ENCODE data around the gene TXLNB.
A peak's percentile ranks its signal among the peaks of the same experiment; 100 is the strongest.

Gene TXLNB

GRCh38 chr6:139325686-139326085 lies 33.9 kb upstream of the TXLNB start:
- TF ChIP-seq CTCF (IDR thresholded peaks at IDR 0.05; ENCODE audit: control insufficient read depth, insufficient read depth, low read depth, low read length, missing control alignments) = no peak
- no peak for DNase-seq (ENCODE audit: low read depth)
- H3K4me3 ChIP-seq (ENCODE audit: control insufficient read depth, low read depth, low read length) = no peak overlapping the region

GRCh38 chr6:139325125-139325524 lies 33.3 kb upstream of the TXLNB start:
- no peak for TF ChIP-seq CTCF (IDR thresholded peaks at IDR 0.05; ENCODE audit: control insufficient read depth, insufficient read depth, low read depth, low read length, missing control alignments)
- DNase-seq (ENCODE audit: low read depth) = no peak
- H3K4me3 ChIP-seq (ENCODE audit: control insufficient read depth, low read depth, low read length) = no peak overlapping the region

- TF ChIP-seq CTCF (IDR thresholded peaks at IDR 0.05; ENCODE audit: control insufficient read depth, insufficient read depth, low read depth, low read length, missing control alignments) = no peak
- H3K4me3 ChIP-seq (ENCODE audit: control insufficient read depth, low read depth, low read length) = no peak overlapping the region
- DNase-seq (ENCODE audit: low read depth) = no peak
Observed at GRCh38 chr6:139324301-139324555, 32.4 kb upstream of the TXLNB start.

GRCh38 chr6:139323511-139324300 lies 31.9 kb upstream of the TXLNB start:
- DNase-seq (ENCODE audit: low read depth) = no peak
- H3K4me3 ChIP-seq (ENCODE audit: control insufficient read depth, low read depth, low read length) = peak overlapping the region; percentile 19

GRCh38 chr6:139320081-139320480 lies 28.3 kb upstream of the TXLNB start:
- DNase-seq (ENCODE audit: low read depth) = no peak
- TF ChIP-seq CTCF (IDR thresholded peaks at IDR 0.05; ENCODE audit: control insufficient read depth, insufficient read depth, low read depth, low read length, missing control alignments) = no peak
- H3K4me3 ChIP-seq (ENCODE audit: control insufficient read depth, low read depth, low read length) = no peak overlapping the region

More at GRCh38 chr6:139323511-139324300, 31.9 kb upstream of the TXLNB start:
- no peak for TF ChIP-seq CTCF (IDR thresholded peaks at IDR 0.05; ENCODE audit: control insufficient read depth, insufficient read depth, low read depth, low read length, missing control alignments)

- no peak overlapping the region for H3K4me3 ChIP-seq (ENCODE audit: control insufficient read depth, low read depth, low read length)
- TF ChIP-seq CTCF (IDR thresholded peaks at IDR 0.05; ENCODE audit: control insufficient read depth, insufficient read depth, low read depth, low read length, missing control alignments) = no peak
- no peak for DNase-seq (ENCODE audit: low read depth)
Observed at GRCh38 chr6:139316622-139317317, 25.0 kb upstream of the TXLNB start.
